Testis (tissue), 2 donors: ENCODE measurements around the gene CXXC5.

Source experiments
- CTCF ChIP-seq, 3 experiments: fragments of 450-650 bp in 2 of 3; fragments of 200-600 bp in 1 of 3; sonication (generic) in 1 of 3; IDR thresholded peaks; one replicate each; pipeline ENCODE4 v1.5.1; 2016 to 2019; ENCODE audit warnings: antibody characterized with exemption in 3 of 3, mild to moderate bottlenecking in 2 of 3, moderate library complexity in 1 of 3
- POLR2A ChIP-seq: fragments of 450-650 bp; IDR thresholded peaks from one replicate; pipeline ENCODE4 v1.6.1; 2017; ENCODE audit warnings: antibody characterized with exemption, mild to moderate bottlenecking, moderate library complexity

GRCh38 chr5:139710319-139711066 is 62.3 kb downstream of the CXXC5 start:
- TF ChIP-seq CTCF (IDR thresholded peaks at IDR 0.05) (no peak), POLR2A (no peak)
